ENCODE results near the gene KANSL3. TPM values are rescaled to one million over a fixed set of nuclear protein-coding genes. Genes with fewer than 3 reads are reported as not detected.

KANSL3 gene
- total and polyA plus RNA-seq, 2 donors (not counting 3 experiments of a cell fraction or from before 2014, with no cell fraction given): 27.7 to 36.9 TPM

DNA sequence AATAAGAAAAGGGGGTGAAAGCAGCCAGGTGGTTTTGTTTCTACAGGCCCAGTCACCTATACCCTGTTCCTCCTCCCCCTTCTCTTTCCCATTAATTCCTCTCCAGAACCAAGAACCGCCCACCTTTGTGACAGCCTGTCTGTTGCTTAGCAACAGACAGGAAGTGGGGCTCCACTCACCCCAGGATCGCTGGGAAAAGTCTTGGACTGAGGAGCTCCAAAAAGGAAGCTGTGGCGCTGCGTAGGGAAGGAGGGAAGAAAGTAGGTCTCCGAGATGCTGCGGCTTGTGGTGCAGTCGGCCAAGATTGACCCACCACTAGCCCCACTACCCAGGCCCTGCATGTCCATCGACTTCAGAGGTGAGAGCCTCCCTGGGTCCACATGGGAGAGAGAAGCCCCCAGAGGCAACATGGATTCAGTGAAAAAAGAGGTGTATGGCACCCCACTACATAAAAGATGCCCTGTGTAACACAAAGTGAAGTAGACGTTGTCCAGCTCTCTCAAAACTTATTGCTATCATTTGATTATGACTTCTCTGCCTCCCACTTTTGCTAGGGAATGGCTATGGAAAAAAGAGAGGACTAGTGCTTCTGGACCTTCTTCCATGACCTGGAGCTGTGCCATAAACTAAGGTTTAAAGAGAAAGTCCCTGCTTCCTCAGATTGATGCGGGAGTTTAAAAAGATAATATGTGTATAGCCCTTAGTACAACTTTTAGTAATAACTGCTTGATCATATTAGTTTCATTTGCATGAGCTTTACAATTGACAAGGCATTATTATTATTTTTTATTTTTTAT lies 4.7 kb upstream of the KANSL3 start, which contains the start of gene FER1L5:
TSS of gene FER1L5 (plus strand) at position 201 of the 797 bp plus-strand sequence. CDS start at position 274, 73 bp downstream.
- H3K4me1 ChIP-seq (ENCODE audit: control insufficient read depth, extremely low read depth, insufficient read depth, low read length): peaks cover 2% of the 10 kb centered on the region
- H3K79me2 ChIP-seq (ENCODE audit: control insufficient read depth, insufficient read depth, low read length): no peaks in the 10 kb centered on the region
- TF ChIP-seq, protein P1, sequence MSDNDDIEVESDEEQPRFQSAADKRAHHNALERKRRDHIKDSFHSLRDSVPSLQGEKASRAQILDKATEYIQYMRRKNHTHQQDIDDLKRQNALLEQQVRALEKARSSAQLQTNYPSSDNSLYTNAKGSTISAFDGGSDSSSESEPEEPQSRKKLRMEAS (IDR thresholded peaks at IDR 0.05; ENCODE audit: insufficient read depth, insufficient read length): no peak
- TF ChIP-seq POLR2A (IDR thresholded peaks at IDR 0.05; ENCODE audit: low read depth, low read length) (no peak), POLR2AphosphoS5 (IDR thresholded peaks at IDR 0.05; ENCODE audit: insufficient read depth, low read depth, low read length) (no peak), FOS (IDR thresholded peaks at IDR 0.05; ENCODE audit: borderline replicate concordance, insufficient read depth, low read length) (no peak), EZH2 (IDR thresholded peaks at IDR 0.05; ENCODE audit: borderline replicate concordance, low read depth, low read length, severe bottlenecking) (no peak), GATA2 (IDR thresholded peaks at IDR 0.05; ENCODE audit: insufficient read depth, insufficient read length, low read depth, low read length) (no peak), MYC (IDR thresholded peaks at IDR 0.05; ENCODE audit: low read depth, low read length) (no peak), JUN (IDR thresholded peaks at IDR 0.05; ENCODE audit: borderline replicate concordance, insufficient read depth, insufficient read length, low read depth) (no peak)
- TF ChIP-seq, protein P2, sequence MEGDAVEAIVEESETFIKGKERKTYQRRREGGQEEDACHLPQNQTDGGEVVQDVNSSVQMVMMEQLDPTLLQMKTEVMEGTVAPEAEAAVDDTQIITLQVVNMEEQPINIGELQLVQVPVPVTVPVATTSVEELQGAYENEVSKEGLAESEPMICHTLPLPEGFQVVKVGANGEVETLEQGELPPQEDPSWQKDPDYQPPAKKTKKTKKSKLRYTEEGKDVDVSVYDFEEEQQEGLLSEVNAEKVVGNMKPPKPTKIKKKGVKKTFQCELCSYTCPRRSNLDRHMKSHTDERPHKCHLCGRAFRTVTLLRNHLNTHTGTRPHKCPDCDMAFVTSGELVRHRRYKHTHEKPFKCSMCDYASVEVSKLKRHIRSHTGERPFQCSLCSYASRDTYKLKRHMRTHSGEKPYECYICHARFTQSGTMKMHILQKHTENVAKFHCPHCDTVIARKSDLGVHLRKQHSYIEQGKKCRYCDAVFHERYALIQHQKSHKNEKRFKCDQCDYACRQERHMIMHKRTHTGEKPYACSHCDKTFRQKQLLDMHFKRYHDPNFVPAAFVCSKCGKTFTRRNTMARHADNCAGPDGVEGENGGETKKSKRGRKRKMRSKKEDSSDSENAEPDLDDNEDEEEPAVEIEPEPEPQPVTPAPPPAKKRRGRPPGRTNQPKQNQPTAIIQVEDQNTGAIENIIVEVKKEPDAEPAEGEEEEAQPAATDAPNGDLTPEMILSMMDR (IDR thresholded peaks at IDR 0.05; ENCODE audit: extremely low read depth in 1 of 2, insufficient read depth in 1 of 2, low read depth in 1 of 2, low read length in 2 of 2): no peak
- POLR2A ChIA-PET: no interaction called here
- CTCF ChIA-PET: no interaction called here
- H2AFZ ChIP-seq (ENCODE audit: low read depth, low read length): peak within 1 kb of the TSS; percentile 7
- no peaks in the 10 kb centered on the region for H3K27me3 ChIP-seq (ENCODE audit: control insufficient read depth in 2 of 2, insufficient read depth in 2 of 2, low read length in 2 of 2)
- H3K9me1 ChIP-seq (replicated peaks; ENCODE audit: control insufficient read depth, extremely low read depth, insufficient read depth, low read length): no peaks in the 10 kb centered on the region
- H3K36me3 ChIP-seq (ENCODE audit: control insufficient read depth in 2 of 2, extremely low read depth in 1 of 2, insufficient read depth in 2 of 2, low read length in 2 of 2): no peaks in the 10 kb centered on the region
- H3K4me2 ChIP-seq (ENCODE audit: insufficient read depth, low read length): no peak within 1 kb of the TSS
- FAIRE-seq: no peak
- DNase-seq (ENCODE audit: low read depth, low spot score): no peak
- no peak within 1 kb of the TSS for H3K27ac ChIP-seq (ENCODE audit: insufficient read depth, low read depth, low read length)
- no peaks in the 10 kb centered on the region for H3K9me3 ChIP-seq (replicated peaks; ENCODE audit: control insufficient read depth, insufficient read depth, low read length)
- no TSS peak for BruUV-seq (replicated peaks)
- dilution Hi-C loops (cut with MboI; ENCODE audit: extremely low pct_ligation_motif_present, low sequenced_read_pairs) (no loop called here), intact Hi-C loops (cut with micrococcal nuclease) (no loop called here)
- no peak within 1 kb of the TSS for H3K9ac ChIP-seq (replicated peaks; ENCODE audit: extremely low read depth, insufficient read depth, low read length)
- H3K4me3 ChIP-seq (replicated peaks in 1 of 3; ENCODE audit: insufficient read depth in 1 of 3, low read depth in 1 of 3, low read length in 3 of 3): no peak within 1 kb of the TSS
- no peaks in the 10 kb centered on the region for H4K20me1 ChIP-seq (replicated peaks; ENCODE audit: control insufficient read depth, extremely low read depth, insufficient read depth, low read length)

All from endothelial cell of umbilical vein (primary cell).